Upper lobe of left lung (tissue), 6 donors: ENCODE measurements around the gene PDXK. TPM values are rescaled to one million over a fixed set of nuclear protein-coding genes. Genes with fewer than 3 reads are reported as not detected.

Source experiments
- ATAC-seq, 2 donors: fragments of 200-7000 bp; cut with Tn5 transposase; one replicate each; pipeline ENCODE4 v1.9.1; 2022; ENCODE audit warnings: mild to moderate bottlenecking in 2 of 2, moderate library complexity in 2 of 2; ENCODE audit not compliant: low FRiP score in 2 of 2
- DNase-seq, 2 donors: peaks; one replicate each; pipeline ENCODE4 v3.0.0-alpha.2; 2019 to 2020
- H3K27ac ChIP-seq, 4 donors: fragments of 200-600 bp; sonication (generic); one replicate each; pipeline ENCODE4 v1.5.1; 2016 to 2019
- H3K27me3 ChIP-seq, 4 donors: fragments of 200-600 bp; sonication (generic); one replicate each; pipeline ENCODE4 v1.5.1; 2017 to 2019
- H3K36me3 ChIP-seq, 4 donors: fragments of 200-600 bp; sonication (generic); one replicate each; pipeline ENCODE4 v1.5.1; 2016 to 2019
- H3K4me1 ChIP-seq, 4 donors: fragments of 200-600 bp; sonication (generic); one replicate each; pipeline ENCODE4 v1.5.1; 2018 to 2019
- H3K4me3 ChIP-seq, 4 donors: fragments of 200-600 bp; sonication (generic); one replicate each; pipeline ENCODE4 v1.5.1; 2017 to 2019; ENCODE audit warnings: mild to moderate bottlenecking in 2 of 4, moderate library complexity in 1 of 4
- H3K9me3 ChIP-seq, 4 donors: fragments of 200-600 bp; sonication (generic); one replicate each; pipeline ENCODE4 v1.5.1; 2018 to 2019
- EP300 ChIP-seq, 4 donors: sonication (generic); formaldehyde crosslinking; IDR thresholded peaks; one replicate each; pipeline ENCODE4 v1.5.1; 2017; ENCODE audit warnings: antibody characterized with exemption in 4 of 4, control low read depth in 2 of 4
- POLR2A ChIP-seq, 4 donors: fragments of 450-650 bp; IDR thresholded peaks; one replicate each; pipeline ENCODE4 v1.5.1; 2016 to 2017; ENCODE audit warnings: antibody characterized with exemption in 4 of 4, mild to moderate bottlenecking in 2 of 4
- POLR2AphosphoS5 ChIP-seq, 2 donors: sonication (generic); formaldehyde crosslinking; IDR thresholded peaks; one replicate each; pipeline ENCODE4 v1.5.1; 2017; ENCODE audit warnings: antibody characterized with exemption in 2 of 2
- WGBS, 2 donors: methylation state at CpG; one replicate each; pipeline ENCODE4 v1.1.5; 2017 to 2018; 5-methylcytosine and 5-hydroxymethylcytosine counted together
- total RNA-seq, 6 donors: library from RNA; depleted of rRNA in 4 of 6; stranded (reverse); fragments of >200 nt in 4 of 6; gene quantifications; one replicate each; pipeline versions ENCODE4 v1.1.0 to v1.2.1, GENCODE V29; 2016 to 2021
- TF ChIP-seq, protein P1 (sequence below), 6 experiments: fragments of 450-650 bp in 4 of 6; fragments of 200-600 bp in 2 of 6; sonication (generic) in 2 of 6; IDR thresholded peaks; one replicate each; pipeline ENCODE4 v1.5.1; 2016 to 2019; ENCODE audit warnings: antibody characterized with exemption in 6 of 6
- donor health status: DM: no; HTN: no; CAD: no; lungs with moderate emphysema.
- donor health status: DM: no; HTN: yes; CAD: no; lungs with severe emphysema.

The PDXK gene
- total RNA-seq, 6 donors from 2014 or later = 105 to 301 (median 207) TPM

DNA sequence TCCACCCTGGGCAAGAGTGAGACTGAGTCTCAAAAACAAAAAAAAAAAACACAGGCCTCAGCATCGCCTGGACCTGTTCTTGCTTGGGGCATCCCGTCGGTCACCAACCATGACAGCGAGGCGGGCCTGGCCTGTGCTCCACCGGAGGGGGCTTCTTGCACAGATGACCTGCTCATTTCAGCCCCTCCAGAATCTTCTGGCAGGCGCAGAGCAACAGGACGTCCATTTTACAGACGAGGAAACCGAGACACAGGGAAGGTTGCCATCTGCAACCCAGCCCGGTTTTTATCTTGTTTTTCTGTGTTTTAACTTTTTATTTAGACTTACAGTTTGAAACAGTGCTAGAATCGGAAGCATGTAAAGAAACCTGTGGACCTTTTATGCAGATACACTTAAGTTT is 56.3 kb downstream of the PDXK start:
- no peaks in the 10 kb centered on the region for H3K27me3 ChIP-seq
- WGBS, 2 donors = 67 to 75% methylated on average over 12 of the region's 12 CpGs
- H3K36me3 ChIP-seq = peaks cover 5 to 23% (median 18%) of the 10 kb centered on the region in 4 donors
- ATAC-seq (no peak), DNase-seq (peak in 1 of 2 donors; percentile 60)
- peak overlapping the region; percentile 86 to 99 (median 92) for H3K27ac ChIP-seq
- H3K4me3 ChIP-seq = peak overlapping the region in 3 of 4 donors; percentile 61 to 94 (median 93)
- TF ChIP-seq EP300 (IDR thresholded peaks at IDR 0.05) (no peak), POLR2AphosphoS5 (IDR thresholded peaks at IDR 0.05) (no peak)
- H3K9me3 ChIP-seq = no peaks in the 10 kb centered on the region
- H3K4me1 ChIP-seq = peaks cover 9 to 27% (median 15%) of the 10 kb centered on the region in 4 donors

GRCh38 chr21:43775795-43776430 is 57.0 kb downstream of the PDXK start, which contains the start of gene CSTB:
CSTB (minus strand) TSS chr21:43776308; CDS start chr21:43776269, 39 bp downstream.
- H3K4me1 ChIP-seq = peaks cover 9 to 27% (median 15%) of the 10 kb centered on the region in 4 donors
- WGBS, 2 donors = 0 to 1% methylated on average over 25 of the region's 71 CpGs
- peaks cover 5 to 23% (median 18%) of the 10 kb centered on the region in 4 donors for H3K36me3 ChIP-seq
- TF ChIP-seq, protein P1, sequence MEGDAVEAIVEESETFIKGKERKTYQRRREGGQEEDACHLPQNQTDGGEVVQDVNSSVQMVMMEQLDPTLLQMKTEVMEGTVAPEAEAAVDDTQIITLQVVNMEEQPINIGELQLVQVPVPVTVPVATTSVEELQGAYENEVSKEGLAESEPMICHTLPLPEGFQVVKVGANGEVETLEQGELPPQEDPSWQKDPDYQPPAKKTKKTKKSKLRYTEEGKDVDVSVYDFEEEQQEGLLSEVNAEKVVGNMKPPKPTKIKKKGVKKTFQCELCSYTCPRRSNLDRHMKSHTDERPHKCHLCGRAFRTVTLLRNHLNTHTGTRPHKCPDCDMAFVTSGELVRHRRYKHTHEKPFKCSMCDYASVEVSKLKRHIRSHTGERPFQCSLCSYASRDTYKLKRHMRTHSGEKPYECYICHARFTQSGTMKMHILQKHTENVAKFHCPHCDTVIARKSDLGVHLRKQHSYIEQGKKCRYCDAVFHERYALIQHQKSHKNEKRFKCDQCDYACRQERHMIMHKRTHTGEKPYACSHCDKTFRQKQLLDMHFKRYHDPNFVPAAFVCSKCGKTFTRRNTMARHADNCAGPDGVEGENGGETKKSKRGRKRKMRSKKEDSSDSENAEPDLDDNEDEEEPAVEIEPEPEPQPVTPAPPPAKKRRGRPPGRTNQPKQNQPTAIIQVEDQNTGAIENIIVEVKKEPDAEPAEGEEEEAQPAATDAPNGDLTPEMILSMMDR (IDR thresholded peaks at IDR 0.05) = peak in 1 of 6 experiments; percentile 11
- TF ChIP-seq EP300 (IDR thresholded peaks at IDR 0.05) = peak in 1 of 4 donors; percentile 40
- TF ChIP-seq POLR2AphosphoS5 (IDR thresholded peaks at IDR 0.05) = peak; percentile 83 to 97
- peak in 3 of 4 donors; percentile 52 to 95 (median 91) for TF ChIP-seq POLR2A (IDR thresholded peaks at IDR 0.05)
- ATAC-seq (peak; percentile 61 to 89), DNase-seq (peak; percentile 88 to 98)
- peak within 1 kb of the TSS; percentile 61 to 94 (median 84) for H3K4me3 ChIP-seq
- no peaks in the 10 kb centered on the region for H3K27me3 ChIP-seq
- H3K9me3 ChIP-seq = no peaks in the 10 kb centered on the region
- H3K27ac ChIP-seq = peak within 1 kb of the TSS; percentile 86 to 99 (median 92)

GRCh38 chr21:43777953-43778352 is 59.0 kb downstream of the PDXK start:
- peaks cover 5 to 16% (median 14%) of the 10 kb centered on the region in 4 donors for H3K36me3 ChIP-seq
- H3K4me1 ChIP-seq = peaks cover 9 to 25% (median 18%) of the 10 kb centered on the region in 4 donors
- no peaks in the 10 kb centered on the region for H3K9me3 ChIP-seq
- H3K4me3 ChIP-seq = no peak overlapping the region
- WGBS, 2 donors = 94 to 98% methylated on average over 5 of the region's 5 CpGs
- DNase-seq (no peak), ATAC-seq (no peak)
- no peak overlapping the region for H3K27ac ChIP-seq
- TF ChIP-seq EP300 (IDR thresholded peaks at IDR 0.05) (no peak), POLR2AphosphoS5 (IDR thresholded peaks at IDR 0.05) (no peak), POLR2A (IDR thresholded peaks at IDR 0.05) (no peak)
- TF ChIP-seq, protein P1 (IDR thresholded peaks at IDR 0.05) = no peak
- H3K27me3 ChIP-seq = no peaks in the 10 kb centered on the region

GRCh38 chr21:43778469-43779335 is 59.8 kb downstream of the PDXK start:
- 63 to 65% methylated on average over 20 of the region's 20 CpGs for WGBS, 2 donors
- Histone ChIP-seq H3K4me1 (peaks cover 12 to 30% (median 21%) of the 10 kb centered on the region in 4 donors), H3K9me3 (no peaks in the 10 kb centered on the region), H3K4me3 (no peak overlapping the region), H3K36me3 (peaks cover 5 to 9% (median 7%) of the 10 kb centered on the region in 4 donors), H3K27ac (peak overlapping the region in 2 of 4 donors; percentile 65 to 68), H3K27me3 (no peaks in the 10 kb centered on the region)
- DNase-seq (no peak), ATAC-seq (peak in 1 of 2 donors; percentile 15)
- TF ChIP-seq POLR2AphosphoS5 (IDR thresholded peaks at IDR 0.05) = no peak
- TF ChIP-seq, protein P1 (IDR thresholded peaks at IDR 0.05) = no peak
- peak in 1 of 4 donors; percentile 21 for TF ChIP-seq POLR2A (IDR thresholded peaks at IDR 0.05)
- peak in 1 of 4 donors; percentile 3 for TF ChIP-seq EP300 (IDR thresholded peaks at IDR 0.05)

GRCh38 chr21:43779660-43780059 is 60.7 kb downstream of the PDXK start:
- peak overlapping the region in 2 of 4 donors; percentile 63 to 68 for H3K27ac ChIP-seq
- H3K27me3 ChIP-seq = no peaks in the 10 kb centered on the region
- no peak for ATAC-seq
- no peaks in the 10 kb centered on the region for H3K9me3 ChIP-seq
- no peak for TF ChIP-seq EP300 (IDR thresholded peaks at IDR 0.05)
- DNase-seq = no peak
- no peak overlapping the region for H3K4me3 ChIP-seq
- H3K4me1 ChIP-seq = peaks cover 10 to 25% (median 15%) of the 10 kb centered on the region in 4 donors
- WGBS, 2 donors = 78 to 88% methylated on average over 5 of the region's 5 CpGs
- H3K36me3 ChIP-seq = no peaks in the 10 kb centered on the region
